ENCODE measurements around the gene TARS2. TPM values are rescaled to one million over a fixed set of nuclear protein-coding genes. Genes with fewer than 3 reads are reported as not detected.

The TARS2 gene
- total RNA-seq, 2 donors from 2014 or later, result 16.3 to 18.5 TPM

DNA sequence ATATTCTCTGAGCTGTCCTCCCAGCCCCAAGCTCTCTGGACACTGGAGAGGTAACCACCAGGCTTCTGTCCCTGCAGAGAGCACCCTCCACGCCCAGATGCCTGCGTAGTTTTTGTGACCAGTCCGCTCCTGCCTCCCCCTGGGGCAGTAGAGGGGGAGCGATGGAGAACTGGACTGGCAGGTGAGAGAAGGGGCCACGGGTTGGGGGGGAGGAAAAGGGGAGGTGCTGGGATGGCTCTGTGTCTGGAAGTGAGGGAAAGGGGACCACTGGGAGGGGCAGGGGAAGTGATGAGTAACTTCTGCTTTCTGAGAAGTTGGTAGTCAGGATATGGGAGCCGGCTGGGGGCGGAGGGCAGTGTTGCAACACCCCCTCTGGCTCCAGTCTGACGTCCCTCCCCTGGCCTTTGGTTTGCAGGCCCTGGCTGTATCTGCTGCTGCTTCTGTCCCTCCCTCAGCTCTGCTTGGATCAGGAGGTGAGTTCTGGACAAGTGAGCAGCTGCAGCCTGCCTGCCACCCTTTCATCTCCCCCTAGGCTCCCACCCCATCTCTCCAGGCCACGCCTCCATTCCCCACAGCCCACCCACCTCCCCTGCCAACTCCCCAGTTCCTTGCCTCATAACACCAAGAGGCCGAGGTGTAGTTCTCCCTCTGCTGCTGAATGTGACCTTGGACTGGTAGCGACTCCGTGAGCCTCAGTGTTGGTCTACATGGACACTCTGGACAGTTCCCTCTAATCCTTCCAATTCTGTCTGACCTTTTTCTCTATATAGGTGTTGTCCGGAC, 65.1 kb downstream of the TARS2 start:
- intact Hi-C loops (cut with DNase I), result no loop called here
- DNase-seq (peak; percentile 92), ATAC-seq (peak; percentile 55 to 65)

DNA sequence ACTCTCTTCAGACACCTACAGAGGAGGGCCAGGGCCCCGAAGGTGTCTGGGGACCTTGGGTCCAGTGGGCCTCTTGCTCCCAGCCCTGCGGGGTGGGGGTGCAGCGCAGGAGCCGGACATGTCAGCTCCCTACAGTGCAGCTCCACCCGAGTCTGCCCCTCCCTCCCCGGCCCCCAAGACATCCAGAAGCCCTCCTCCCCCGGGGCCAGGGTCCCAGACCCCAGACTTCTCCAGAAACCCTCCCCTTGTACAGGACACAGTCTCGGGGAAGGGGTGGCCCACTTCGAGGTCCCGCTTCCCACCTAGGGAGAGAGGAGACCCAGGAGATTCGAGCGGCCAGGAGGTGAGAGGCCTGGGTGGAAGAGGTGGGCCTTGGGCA, 65.7 kb downstream of the TARS2 start:
- ATAC-seq (no peak), DNase-seq (peak; percentile 46)
- intact Hi-C loops (cut with DNase I), result no loop called here

DNA sequence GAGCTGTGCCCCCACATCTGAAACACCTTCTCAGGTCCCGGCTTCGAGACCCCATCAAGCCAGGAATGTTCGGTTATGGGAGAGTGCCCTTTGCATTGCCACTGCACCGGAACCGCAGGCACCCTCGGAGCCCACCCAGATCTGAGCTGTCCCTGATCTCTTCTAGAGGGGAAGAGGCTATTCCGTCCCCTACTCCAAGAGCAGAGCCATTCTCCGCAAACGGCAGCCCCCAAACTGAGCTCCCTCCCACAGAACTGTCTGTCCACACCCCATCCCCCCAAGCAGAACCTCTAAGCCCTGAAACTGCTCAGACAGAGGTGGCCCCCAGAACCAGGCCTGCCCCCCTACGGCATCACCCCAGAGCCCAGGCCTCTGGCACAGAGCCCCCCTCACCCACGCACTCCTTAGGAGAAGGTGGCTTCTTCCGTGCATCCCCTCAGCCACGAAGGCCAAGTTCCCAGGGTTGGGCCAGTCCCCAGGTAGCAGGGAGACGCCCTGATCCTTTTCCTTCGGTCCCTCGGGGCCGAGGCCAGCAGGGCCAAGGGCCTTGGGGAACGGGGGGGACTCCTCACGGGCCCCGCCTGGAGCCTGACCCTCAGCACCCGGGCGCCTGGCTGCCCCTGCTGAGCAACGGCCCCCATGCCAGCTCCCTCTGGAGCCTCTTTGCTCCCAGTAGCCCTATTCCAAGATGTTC, 66.3 kb downstream of the TARS2 start:
- intact Hi-C loops (cut with DNase I), result no loop called here

DNA sequence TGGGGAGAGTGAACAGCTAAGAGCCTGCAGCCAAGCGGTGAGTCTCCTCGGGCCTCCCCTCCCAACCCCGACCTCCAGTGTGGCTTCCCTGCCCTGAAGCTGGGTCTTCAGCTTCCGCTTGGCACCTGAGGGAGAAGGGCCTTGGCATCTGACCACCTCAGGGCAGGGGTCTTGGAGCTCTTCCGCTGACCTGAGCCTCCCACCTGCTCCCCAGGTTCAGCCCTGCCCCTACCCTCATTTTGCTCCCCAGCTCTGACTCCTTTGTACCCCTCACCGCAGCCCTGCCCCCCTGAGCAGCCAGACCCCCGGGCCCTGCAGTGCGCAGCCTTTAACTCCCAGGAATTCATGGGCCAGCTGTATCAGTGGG, 66.8 kb downstream of the TARS2 start:
- DNase-seq (peak; percentile 29), ATAC-seq (no peak)
- intact Hi-C loops (cut with DNase I), result no loop called here

More for the DNA sequence above, 66.3 kb downstream of the TARS2 start:
- ATAC-seq (no peak), DNase-seq (peak; percentile 26)

DNA sequence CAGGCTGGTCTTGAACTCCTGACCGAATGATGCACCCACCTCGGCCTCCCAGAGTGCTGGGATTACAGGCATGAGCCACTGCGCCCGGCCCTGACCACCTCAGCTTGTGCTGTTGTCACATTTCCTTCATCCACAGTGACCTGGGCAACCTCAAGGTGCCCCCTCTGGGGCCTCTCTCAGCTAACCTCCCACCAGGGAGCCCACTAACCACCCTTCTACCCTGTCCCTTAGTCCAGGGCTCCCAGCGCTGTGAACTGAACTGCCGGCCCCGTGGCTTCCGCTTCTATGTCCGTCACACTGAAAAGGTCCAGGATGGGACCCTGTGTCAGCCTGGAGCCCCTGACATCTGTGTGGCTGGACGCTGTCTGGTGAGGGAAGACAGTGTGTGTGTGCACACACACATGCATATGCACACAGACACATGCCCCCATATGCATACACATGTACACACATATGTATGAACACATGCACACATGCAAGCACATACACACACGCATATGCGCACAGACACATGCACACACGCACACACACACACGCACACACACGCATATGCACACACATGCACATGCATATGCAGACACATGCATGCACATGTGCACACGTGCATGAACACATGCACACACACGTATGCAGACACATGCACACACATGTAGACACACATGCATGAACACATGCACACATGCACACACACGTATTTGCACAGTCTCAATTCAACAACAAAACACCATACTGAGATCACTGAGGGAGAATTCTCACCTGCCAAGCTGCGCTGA, 68.2 kb downstream of the TARS2 start:
- ATAC-seq, result no peak

DNA sequence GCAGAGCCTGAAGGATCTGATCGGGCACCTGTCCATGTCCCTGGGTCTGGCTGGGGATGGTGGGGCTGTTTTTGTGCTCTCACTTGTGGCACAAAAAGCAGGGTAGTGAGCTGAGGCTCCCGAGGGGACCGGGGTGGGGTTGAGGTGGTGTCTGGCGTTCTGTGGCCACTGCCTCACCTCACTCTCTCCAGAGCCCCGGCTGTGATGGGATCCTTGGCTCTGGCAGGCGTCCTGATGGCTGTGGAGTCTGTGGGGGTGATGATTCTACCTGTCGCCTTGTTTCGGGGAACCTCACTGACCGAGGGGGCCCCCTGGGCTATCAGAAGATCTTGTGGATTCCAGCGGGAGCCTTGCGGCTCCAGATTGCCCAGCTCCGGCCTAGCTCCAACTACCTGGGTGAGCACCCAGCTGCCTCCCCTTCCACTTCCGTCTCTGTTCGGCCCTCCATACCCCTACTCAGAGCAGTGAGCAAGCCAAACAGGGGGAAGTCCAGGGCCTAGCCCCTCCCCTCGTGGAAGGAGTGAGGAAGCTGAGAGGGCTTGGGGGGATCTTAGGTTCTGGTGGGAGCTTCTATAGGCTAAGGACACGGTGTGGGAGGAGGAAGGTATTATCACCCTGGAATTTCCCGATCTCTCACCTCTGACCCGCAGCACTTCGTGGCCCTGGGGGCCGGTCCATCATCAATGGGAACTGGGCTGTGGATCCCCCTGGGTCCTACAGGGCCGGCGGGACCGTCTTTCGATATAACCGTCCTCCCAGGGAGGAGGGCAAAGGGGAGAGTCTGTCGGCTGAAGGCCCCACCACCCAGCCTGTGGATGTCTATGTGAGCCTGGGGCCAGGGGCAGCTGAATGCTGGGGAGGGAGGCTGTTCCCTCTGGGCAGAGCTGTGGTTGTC, 69.0 kb downstream of the TARS2 start:
- ATAC-seq, result no peak
- peak; percentile 23 for DNase-seq
- intact Hi-C loops (cut with DNase I), result no loop called here

More for the DNA sequence above, 68.2 kb downstream of the TARS2 start:
- intact Hi-C loops (cut with DNase I), result no loop called here
- DNase-seq, result peak; percentile 22

DNA sequence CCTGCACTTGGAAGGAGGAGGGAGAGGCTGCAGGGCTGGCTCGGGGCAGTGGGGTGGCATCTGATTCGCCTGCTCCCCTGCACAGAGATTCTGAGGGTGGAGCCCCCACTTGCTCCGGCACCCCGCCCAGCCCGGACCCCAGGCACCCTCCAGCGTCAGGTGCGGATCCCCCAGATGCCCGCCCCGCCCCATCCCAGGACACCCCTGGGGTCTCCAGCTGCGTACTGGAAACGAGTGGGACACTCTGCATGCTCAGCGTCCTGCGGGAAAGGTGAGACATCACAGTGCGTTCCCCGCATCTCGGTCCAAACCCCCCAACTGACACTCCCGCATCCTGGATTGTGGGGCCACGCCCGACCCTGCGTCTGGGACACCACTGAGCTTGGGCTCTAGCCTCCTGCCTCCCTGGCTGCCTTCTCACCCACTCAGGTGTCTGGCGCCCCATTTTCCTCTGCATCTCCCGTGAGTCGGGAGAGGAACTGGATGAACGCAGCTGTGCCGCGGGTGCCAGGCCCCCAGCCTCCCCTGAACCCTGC, 69.9 kb downstream of the TARS2 start:
- peak; percentile 26 for DNase-seq
- intact Hi-C loops (cut with DNase I), result no loop called here
- ATAC-seq, result no peak

Small RNA genes lying within 50 kb of the gene (microRNA-seq; reads per million reads assigned to microRNA genes)
- 0 reads per million in 2 donors for gene MIR4257
- gene MIR6878, result 0 to 0.20 reads per million in 2 donors

Other genes with a start within 250 kb of the TARS2 start
- 1 to 10 TPM; 5.7 to 8.7 TPM for gene CA14, start 229.6 kb upstream of the TARS2 start, total RNA-seq
- gene APH1A, start 218.4 kb upstream of the TARS2 start, total RNA-seq, result 10 to 100 TPM; 64.3 to 93.1 TPM
- gene C1orf54, start 214.6 kb upstream of the TARS2 start, total RNA-seq, result 10 to 100 TPM; 10.1 to 14.0 TPM
- 10 to 100 TPM in 1 of 2 donors, 1 to 10 TPM in 1; 9.8 to 14.1 TPM for gene CIART, start 204.9 kb upstream of the TARS2 start, total RNA-seq
- 10 to 100 TPM; 72.6 to 74.3 TPM for gene MRPS21, start 193.6 kb upstream of the TARS2 start, total RNA-seq
- 10 to 100 TPM; 22.1 to 25.1 TPM for gene PRPF3, start 165.9 kb upstream of the TARS2 start, total RNA-seq
- 10 to 100 TPM; 22.5 to 24.3 TPM for gene RPRD2, start 123.3 kb upstream of the TARS2 start, total RNA-seq
- 10 to 100 TPM; 40.6 to 42.2 TPM for gene ECM1, start 20.7 kb downstream of the TARS2 start, total RNA-seq
- gene FALEC, start 28.3 kb downstream of the TARS2 start, total RNA-seq, result not detected
- 10 to 100 TPM; 31.5 to 62.5 TPM for gene ADAMTSL4, start 62.0 kb downstream of the TARS2 start, total RNA-seq
- gene MCL1, start 92.2 kb downstream of the TARS2 start, total RNA-seq, result 100 to 1,000 TPM; 103 to 146 TPM
- gene ENSA, start 142.2 kb downstream of the TARS2 start, total RNA-seq, result 100 to 1,000 TPM; 115 to 125 TPM
- 10 to 100 TPM; 14.3 to 16.0 TPM for gene GOLPH3L, start 209.7 kb downstream of the TARS2 start, total RNA-seq
- under 1 TPM; 0.29 to 0.60 TPM for gene HORMAD1, start 233.5 kb downstream of the TARS2 start, total RNA-seq

Data from left cardiac atrium (tissue), 4 donors.